ENCODE results near the gene UTS2R. TPM values are rescaled to one million over a fixed set of nuclear protein-coding genes. Genes with fewer than 3 reads are reported as not detected.

UTS2R gene
- polyA plus RNA-seq, 1 donor (not counting 4 experiments of a cell fraction or from before 2014, with no cell fraction given): not detected

DNA sequence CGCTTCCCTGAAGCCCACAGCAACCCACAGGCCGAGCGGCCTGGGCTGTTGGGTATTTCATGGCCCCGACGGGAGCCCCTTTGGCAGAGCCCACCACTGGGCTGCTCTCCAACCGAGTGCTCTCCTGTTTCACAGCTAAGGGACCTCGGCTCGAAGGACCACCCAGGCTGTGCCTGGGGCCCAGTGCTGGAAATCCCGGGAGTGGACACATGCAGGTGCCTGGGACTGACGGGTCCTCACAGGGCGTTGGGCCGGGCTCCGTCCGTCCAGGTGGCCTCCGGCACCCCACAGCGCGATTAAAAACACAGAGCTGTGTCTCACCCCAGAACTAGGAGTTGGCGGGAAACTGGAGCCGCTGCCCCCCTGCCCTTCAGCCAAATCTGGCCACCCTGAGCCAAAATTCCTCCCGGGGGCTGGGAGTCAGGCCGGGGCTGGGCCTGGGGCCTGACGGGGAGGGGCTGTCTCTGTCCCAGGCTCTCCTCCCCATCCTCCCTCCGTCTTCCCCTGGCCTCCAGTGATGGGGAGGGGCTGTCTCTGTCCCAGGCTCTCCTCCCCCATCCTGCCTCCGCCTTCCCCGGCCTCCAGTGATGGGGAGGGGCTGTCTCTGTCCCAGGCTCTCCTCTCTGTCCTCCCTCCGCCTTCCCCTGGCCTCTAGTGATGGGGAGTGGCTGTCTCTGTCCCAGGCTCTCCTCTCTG lies 14.1 kb downstream of the UTS2R start:
- Histone ChIP-seq H3K27ac (ENCODE audit: control insufficient read depth, insufficient read depth, low read length) (no peak overlapping the region), H3K9me1 (ENCODE audit: control insufficient read depth, extremely low read depth, insufficient read depth, low read length) (no peaks in the 10 kb centered on the region), H3K4me2 (ENCODE audit: control insufficient read depth, extremely low read depth, insufficient read depth, low read depth, low read length) (no peak overlapping the region), H2AFZ (ENCODE audit: control insufficient read depth, low read length) (no peak overlapping the region), H3K79me2 (ENCODE audit: control insufficient read depth, insufficient read depth, low read length) (no peaks in the 10 kb centered on the region), H3K4me3 (ENCODE audit: control insufficient read depth in 2 of 3, extremely low read depth in 1 of 3, insufficient read depth in 2 of 3, low read depth in 1 of 3, low read length in 3 of 3) (no peak overlapping the region), H3K9me3 (ENCODE audit: control insufficient read depth, low read depth, low read length) (no peaks in the 10 kb centered on the region), H3K36me3 (ENCODE audit: control insufficient read depth in 2 of 2, extremely low read depth in 1 of 2, insufficient read depth in 2 of 2, low read length in 2 of 2) (no peaks in the 10 kb centered on the region), H3K4me1 (ENCODE audit: control insufficient read depth, extremely low read depth, insufficient read depth, low read length) (peaks cover 12% of the 10 kb centered on the region), H4K20me1 (ENCODE audit: control insufficient read depth, extremely low read depth, insufficient read depth, low read length) (no peaks in the 10 kb centered on the region), H3K9ac (ENCODE audit: control insufficient read depth, extremely low read depth, insufficient read depth, low read length) (no peak overlapping the region), H3K27me3 (ENCODE audit: control insufficient read depth, extremely low read depth, insufficient read depth, low read length) (peaks cover 54% of the 10 kb centered on the region)
- TF ChIP-seq EZH2 (IDR thresholded peaks at IDR 0.05; ENCODE audit: low read length) (no peak), CTCF (optimal IDR thresholded peaks at IDR 0.05 in 1 of 3, IDR thresholded peaks at IDR 0.05 in 1 of 3, conservative IDR thresholded peaks at IDR 0.05 in 1 of 3; ENCODE audit: extremely low read depth in 1 of 3, insufficient read depth in 2 of 3, low read length in 3 of 3) (no peak)
- DNase-seq (ENCODE audit: low read depth, low spot score) (no peak), FAIRE-seq (no peak)
- dilution Hi-C loops (cut with MboI; ENCODE audit: extremely low pct_ligation_motif_present, low sequenced_read_pairs): no loop called here

- Histone ChIP-seq H3K79me2 (ENCODE audit: control insufficient read depth, insufficient read depth, low read length) (no peaks in the 10 kb centered on the region), H3K4me1 (ENCODE audit: control insufficient read depth, extremely low read depth, insufficient read depth, low read length) (peaks cover 12% of the 10 kb centered on the region), H4K20me1 (ENCODE audit: control insufficient read depth, extremely low read depth, insufficient read depth, low read length) (no peaks in the 10 kb centered on the region), H3K9ac (ENCODE audit: control insufficient read depth, extremely low read depth, insufficient read depth, low read length) (no peak overlapping the region), H3K4me3 (ENCODE audit: control insufficient read depth in 2 of 3, extremely low read depth in 1 of 3, insufficient read depth in 2 of 3, low read depth in 1 of 3, low read length in 3 of 3) (no peak overlapping the region), H3K9me1 (ENCODE audit: control insufficient read depth, extremely low read depth, insufficient read depth, low read length) (no peaks in the 10 kb centered on the region), H3K27ac (ENCODE audit: control insufficient read depth, insufficient read depth, low read length) (no peak overlapping the region), H3K36me3 (ENCODE audit: control insufficient read depth in 2 of 2, extremely low read depth in 1 of 2, insufficient read depth in 2 of 2, low read length in 2 of 2) (no peaks in the 10 kb centered on the region), H3K27me3 (ENCODE audit: control insufficient read depth, extremely low read depth, insufficient read depth, low read length) (peaks cover 48% of the 10 kb centered on the region), H2AFZ (ENCODE audit: control insufficient read depth, low read length) (no peak overlapping the region), H3K9me3 (ENCODE audit: control insufficient read depth, low read depth, low read length) (no peaks in the 10 kb centered on the region), H3K4me2 (ENCODE audit: control insufficient read depth, extremely low read depth, insufficient read depth, low read depth, low read length) (no peak overlapping the region)
- DNase-seq (ENCODE audit: low read depth, low spot score): no peak
- TF ChIP-seq CTCF (optimal IDR thresholded peaks at IDR 0.05 in 1 of 3, IDR thresholded peaks at IDR 0.05 in 1 of 3, conservative IDR thresholded peaks at IDR 0.05 in 1 of 3; ENCODE audit: extremely low read depth in 1 of 3, insufficient read depth in 2 of 3, low read length in 3 of 3) (no peak), EZH2 (IDR thresholded peaks at IDR 0.05; ENCODE audit: low read length) (no peak)
- no peak for FAIRE-seq
- dilution Hi-C loops (cut with MboI; ENCODE audit: extremely low pct_ligation_motif_present, low sequenced_read_pairs): no loop called here
These were observed 14.8 kb downstream of the UTS2R start for GRCh38 chr17:82386255-82386831.
